ENCODE measurements around the gene FAM241A.

- TF ChIP-seq POLR2AphosphoS5 (IDR thresholded peaks at IDR 0.05; ENCODE audit: low read depth), result no peak
- TF ChIP-seq CTCF (IDR thresholded peaks at IDR 0.05; ENCODE audit: insufficient read depth, low read length), result no peak
- TF ChIP-seq GABPA (IDR thresholded peaks at IDR 0.05; ENCODE audit: low read depth), result no peak
- TF ChIP-seq REST (IDR thresholded peaks at IDR 0.05; ENCODE audit: insufficient replicate concordance, low read depth), result no peak
Observed at GRCh38 chr4:112146502-112146813, 1.2 kb downstream of the FAM241A start.
